SK-N-SH (cell line): ENCODE results near the gene HUS1B. TPM values are rescaled to one million over a fixed set of nuclear protein-coding genes. Genes with fewer than 3 reads are reported as not detected.

Source experiments
- CTCF ChIA-PET: fragments of 300-600, 350-600 bp; formaldehyde crosslinking; extraction: SDS; loops from one replicate; lab custom pipeline; 2021; lab: Yijun Ruan, JAX
- POLR2A ChIA-PET: fragments of 350-600 bp; sonication (Branson Sonifier 250); formaldehyde crosslinking; extraction: SDS; loops from one replicate; lab custom pipeline; 2020; ENCODE audit warnings: antibody characterized with exemption, inconsistent platforms; lab: Yijun Ruan, JAX
- DNase-seq: peaks from one replicate; pipeline ENCODE4 v3.0.0; 2012
- H2AFZ ChIP-seq: fragments of 200-600 bp; sonication (generic); 2 replicates; pipeline ENCODE4 v1.8.1; 2016; ENCODE audit warnings: antibody characterized with exemption, mild to moderate bottlenecking, low read depth
- H3F3A ChIP-seq: fragments of 200-600 bp; sonication (generic); replicated peaks from 2 replicates; pipeline ENCODE3; 2016; ENCODE audit warnings: antibody characterized with exemption, mild to moderate bottlenecking; ENCODE audit not compliant: insufficient read depth
- H3K27ac ChIP-seq, 2 experiments: fragments of 200-500 bp in 1 of 2; fragments of 200-600 bp in 1 of 2; sonication (Bioruptor generic) in 1 of 2; sonication (generic), shearing (Covaris generic) in 1 of 2; 2 replicates each; pipeline versions ENCODE4 v1.5.1 to v1.6.1; 2014 to 2016; ENCODE audit warnings: low read depth in 2 of 2, inconsistent platforms in 1 of 2, low read length in 1 of 2, mild to moderate bottlenecking in 1 of 2, mixed read lengths in 1 of 2
- H3K27me3 ChIP-seq: fragments of 200-600 bp; sonication (generic), shearing (Covaris generic); 2 replicates; pipeline ENCODE4 v1.6.1; 2016; ENCODE audit warnings: mixed run types; ENCODE audit not compliant: insufficient read depth
- H3K36me3 ChIP-seq, 2 experiments: fragments of 200-500 bp in 1 of 2; fragments of 200-600 bp in 1 of 2; sonication (Bioruptor generic) in 1 of 2; sonication (generic) in 1 of 2; replicated peaks in 1 of 2; 2 replicates each; pipeline versions ENCODE3 to v1.5.1; 2014 to 2016; ENCODE audit warnings: low read length in 1 of 2, mild to moderate bottlenecking in 1 of 2; ENCODE audit not compliant: insufficient read depth in 2 of 2, control insufficient read depth in 1 of 2
- H3K4me1 ChIP-seq, 2 experiments: fragments of 200-500 bp in 1 of 2; fragments of 200-600 bp in 1 of 2; sonication (Bioruptor generic) in 1 of 2; sonication (generic), shearing (Covaris generic) in 1 of 2; 2 replicates each; pipeline versions ENCODE4 v1.5.1 to v1.6.1; 2014 to 2016; ENCODE audit warnings: low read depth in 1 of 2, low read length in 1 of 2, mixed run types in 1 of 2; ENCODE audit not compliant: insufficient read depth in 2 of 2, control insufficient read depth in 1 of 2
- H3K4me2 ChIP-seq: fragments of 200-600 bp; sonication (generic), shearing (Covaris generic); 2 replicates; pipeline ENCODE4 v1.6.1; 2017; ENCODE audit warnings: mixed run types
- H3K4me3 ChIP-seq, 2 experiments: fragments of 200-500 bp in 1 of 2; fragments of 200-600 bp in 1 of 2; sonication (Bioruptor generic) in 1 of 2; sonication (generic), shearing (Covaris generic) in 1 of 2; 2 replicates each; pipeline versions ENCODE4 v1.5.1 to v1.8.1; 2014 to 2016; ENCODE audit warnings: low read depth in 2 of 2, inconsistent platforms in 1 of 2, low read length in 1 of 2, mild to moderate bottlenecking in 1 of 2, mixed read lengths in 1 of 2, moderate library complexity in 1 of 2
- H3K79me2 ChIP-seq: fragments of 200-600 bp; sonication (generic); 2 replicates; pipeline ENCODE4 v1.8.1; 2017; ENCODE audit warnings: mild to moderate bottlenecking; ENCODE audit not compliant: insufficient read depth
- H3K9ac ChIP-seq: fragments of 200-600 bp; sonication (generic); 2 replicates; pipeline ENCODE4 v1.6.1; 2017; ENCODE audit warnings: mixed run types
- H3K9me2 ChIP-seq: fragments of 200-600 bp; sonication (generic); 2 replicates; pipeline ENCODE4 v1.6.1; 2017; ENCODE audit warnings: mixed run types
- H3K9me3 ChIP-seq: fragments of 200-600 bp; sonication (generic); 2 replicates; pipeline ENCODE4 v1.6.1; 2017; ENCODE audit warnings: mixed run types, mild to moderate bottlenecking, moderate library complexity
- H4K20me1 ChIP-seq: fragments of 200-600 bp; sonication (generic); 2 replicates; pipeline ENCODE4 v1.6.1; 2017; ENCODE audit warnings: mild to moderate bottlenecking, mixed run types; ENCODE audit not compliant: insufficient read depth
- ELF1 ChIP-seq: IDR thresholded peaks from 2 replicates; pipeline ENCODE4 v1.4.0; 2012
- FOSL2 ChIP-seq: IDR thresholded peaks from 2 replicates; pipeline ENCODE4 v1.4.0; 2012; ENCODE audit warnings: low read depth, mild to moderate bottlenecking, moderate library complexity, borderline replicate concordance
- GATA2 ChIP-seq: sonication (generic); formaldehyde crosslinking; IDR thresholded peaks from 2 replicates; pipeline ENCODE4 v1.5.0; 2020; ENCODE audit warnings: mild to moderate bottlenecking, missing genetic modification reagents
- MXI1 ChIP-seq: IDR thresholded peaks from 2 replicates; pipeline ENCODE4 v1.6.1; 2012; ENCODE audit warnings: mild to moderate bottlenecking, low read depth, low read length, improper control_type of control experiment
- NRF1 ChIP-seq: IDR thresholded peaks from 2 replicates; pipeline ENCODE4 v1.6.1; 2012; ENCODE audit warnings: low read depth, mild to moderate bottlenecking, low read length
- RCOR1 ChIP-seq: fragments of 150-350 bp; IDR thresholded peaks from 2 replicates; pipeline ENCODE4 v1.6.1; 2017; ENCODE audit warnings: antibody characterized with exemption, low read length
- TCF12 ChIP-seq: IDR thresholded peaks from 2 replicates; pipeline ENCODE4 v1.4.0; 2012
- YY1 ChIP-seq: IDR thresholded peaks from 2 replicates; pipeline ENCODE4 v1.4.0; 2012; ENCODE audit warnings: low read depth, mild to moderate bottlenecking
- WGBS: methylation state at CpG from one replicate; pipeline ENCODE4 v1.1.6; 2017; ENCODE audit warnings: low lambda C conversion rate; 5-methylcytosine and 5-hydroxymethylcytosine counted together
- polyA plus RNA-seq, 3 experiments: library from polyadenylated mRNA; depleted of rRNA; stranded (reverse); fragments of >200 nt; gene quantifications; 2 replicates each; pipeline ENCODE4 v1.2.3, GENCODE V29; 2012
- TF ChIP-seq, protein P1 (sequence below): fragments of 150-350 bp; IDR thresholded peaks from 2 replicates; pipeline ENCODE4 v1.6.1; 2017; ENCODE audit warnings: antibody characterized with exemption, low read length, low read depth, borderline replicate concordance
- TF ChIP-seq, protein P2 (sequence below): fragments of 200-600 bp; sonication (generic); IDR thresholded peaks from 2 replicates; pipeline ENCODE4 v1.6.1; 2017; ENCODE audit warnings: antibody characterized with exemption, mild to moderate bottlenecking, moderate library complexity
- TF ChIP-seq, protein P3 (sequence below): IDR thresholded peaks from 2 replicates; pipeline ENCODE4 v1.4.0; 2012; ENCODE audit warnings: low read depth, borderline replicate concordance
- TF ChIP-seq, protein P4 (sequence below): IDR thresholded peaks from 2 replicates; pipeline ENCODE4; 2012

The HUS1B gene
- polyA plus RNA-seq, 1 of the 3 experiments (the other 2 are of a cell fraction) = 0.30 TPM

DNA sequence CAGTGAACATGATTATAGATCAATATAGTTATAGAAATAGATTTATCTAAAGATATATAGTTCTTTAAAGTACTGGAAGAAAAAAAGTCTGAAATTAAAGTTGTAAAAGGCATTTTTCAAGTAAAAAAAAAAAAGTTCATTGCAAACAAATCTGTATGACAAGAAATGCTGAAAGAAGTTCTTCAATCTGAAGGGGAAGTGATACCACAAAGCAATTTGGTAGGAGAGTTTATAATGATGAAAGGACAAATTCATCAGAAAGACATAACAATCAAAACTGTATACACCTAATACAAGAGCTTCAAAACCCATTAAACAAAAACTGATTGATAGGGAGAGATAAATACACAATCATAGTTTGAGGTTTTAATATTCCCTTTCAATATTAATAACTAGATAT, 14.1 kb downstream of the HUS1B start:
- Histone ChIP-seq H3K27me3 (no peaks in the 10 kb centered on the region), H3K4me3 (no peak overlapping the region), H2AFZ (no peak overlapping the region), H3K9ac (no peak overlapping the region), H3K27ac (no peak overlapping the region), H3K4me2 (no peak overlapping the region), H3K79me2 (peaks cover 23% of the 10 kb centered on the region), H3K9me2 (no peaks in the 10 kb centered on the region), H3K4me1 (no peaks in the 10 kb centered on the region), H3K9me3 (no peaks in the 10 kb centered on the region), H3F3A (no peaks in the 10 kb centered on the region), H4K20me1 (no peaks in the 10 kb centered on the region; the same call in 1 of the 2 replicates), H3K36me3 (no peaks in the 10 kb centered on the region)
- no peak for DNase-seq
- ChIA-PET CTCF (interaction anchor here (1.0 kb wide), 1 partner anchor 50 kb away, joined by 3 read pairs; no protein-coding TSS in a partner anchor), POLR2A (no interaction called here)
- TF ChIP-seq FOSL2 (no peak), ELF1 (no peak)
- TF ChIP-seq, protein P1, sequence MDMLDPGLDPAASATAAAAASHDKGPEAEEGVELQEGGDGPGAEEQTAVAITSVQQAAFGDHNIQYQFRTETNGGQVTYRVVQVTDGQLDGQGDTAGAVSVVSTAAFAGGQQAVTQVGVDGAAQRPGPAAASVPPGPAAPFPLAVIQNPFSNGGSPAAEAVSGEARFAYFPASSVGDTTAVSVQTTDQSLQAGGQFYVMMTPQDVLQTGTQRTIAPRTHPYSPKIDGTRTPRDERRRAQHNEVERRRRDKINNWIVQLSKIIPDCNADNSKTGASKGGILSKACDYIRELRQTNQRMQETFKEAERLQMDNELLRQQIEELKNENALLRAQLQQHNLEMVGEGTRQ = no peak

DNA sequence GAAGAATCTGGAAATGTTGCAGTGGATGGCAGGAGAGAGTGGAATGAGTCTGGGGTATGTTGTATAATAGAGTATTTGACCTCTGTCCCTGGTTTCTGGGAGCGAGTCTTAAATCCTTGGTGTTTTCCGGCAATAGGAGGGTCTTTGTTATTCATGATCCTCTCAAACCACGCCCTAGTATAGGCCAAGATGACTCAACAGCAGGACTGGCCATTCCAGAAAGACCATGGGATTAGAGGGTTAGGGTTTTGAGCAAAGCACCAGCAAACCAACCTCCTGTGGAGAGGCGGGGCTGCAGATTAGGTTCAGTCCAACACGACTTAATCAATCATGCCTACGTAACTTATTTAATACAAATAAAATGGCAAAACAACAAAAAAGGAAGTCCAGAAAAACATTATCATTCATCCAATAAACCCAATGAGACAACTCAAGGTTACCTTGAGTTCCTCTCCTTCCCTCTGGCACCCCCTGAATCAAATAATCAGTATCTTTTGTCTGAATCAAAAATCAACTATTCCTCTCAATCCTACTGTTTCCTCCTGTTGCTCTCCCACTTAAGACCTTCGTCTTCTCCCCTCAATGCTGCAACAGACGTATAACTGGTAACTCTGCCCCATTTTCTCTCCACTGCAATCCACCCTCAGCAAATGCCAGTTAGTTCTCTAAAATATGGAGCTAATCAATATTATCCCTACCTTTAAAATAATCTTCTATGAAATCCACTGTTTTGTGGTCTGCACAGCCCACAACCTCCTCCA, 15.5 kb downstream of the HUS1B start:
- Histone ChIP-seq H3K9ac (no peak overlapping the region), H3K36me3 (peaks cover 0 to 8% of the 10 kb centered on the region in 2 experiments), H3K79me2 (peaks cover 11% of the 10 kb centered on the region; the same call in 1 of the 2 replicates), H3K4me1 (no peaks in the 10 kb centered on the region), H3K27me3 (no peaks in the 10 kb centered on the region), H3K9me3 (no peaks in the 10 kb centered on the region), H3K4me2 (no peak overlapping the region), H3F3A (no peaks in the 10 kb centered on the region), H4K20me1 (no peaks in the 10 kb centered on the region; the same call in 1 of the 2 replicates), H3K4me3 (no peak overlapping the region), H2AFZ (no peak overlapping the region), H3K27ac (no peak overlapping the region), H3K9me2 (no peaks in the 10 kb centered on the region)
- 97% methylated on average over 8 of the region's 8 CpGs for WGBS
- DNase-seq = no peak
- ChIA-PET CTCF (interaction anchor here (1.0 kb wide), 1 partner anchor 48 kb away, joined by 3 read pairs; no protein-coding TSS in a partner anchor), POLR2A (no interaction called here)
- TF ChIP-seq GATA2 (CRISPR knock-in tag) (no peak), MXI1 (no peak), YY1 (no peak), NRF1 (no peak), RCOR1 (no peak), TCF12 (no peak)
- TF ChIP-seq, protein P2, sequence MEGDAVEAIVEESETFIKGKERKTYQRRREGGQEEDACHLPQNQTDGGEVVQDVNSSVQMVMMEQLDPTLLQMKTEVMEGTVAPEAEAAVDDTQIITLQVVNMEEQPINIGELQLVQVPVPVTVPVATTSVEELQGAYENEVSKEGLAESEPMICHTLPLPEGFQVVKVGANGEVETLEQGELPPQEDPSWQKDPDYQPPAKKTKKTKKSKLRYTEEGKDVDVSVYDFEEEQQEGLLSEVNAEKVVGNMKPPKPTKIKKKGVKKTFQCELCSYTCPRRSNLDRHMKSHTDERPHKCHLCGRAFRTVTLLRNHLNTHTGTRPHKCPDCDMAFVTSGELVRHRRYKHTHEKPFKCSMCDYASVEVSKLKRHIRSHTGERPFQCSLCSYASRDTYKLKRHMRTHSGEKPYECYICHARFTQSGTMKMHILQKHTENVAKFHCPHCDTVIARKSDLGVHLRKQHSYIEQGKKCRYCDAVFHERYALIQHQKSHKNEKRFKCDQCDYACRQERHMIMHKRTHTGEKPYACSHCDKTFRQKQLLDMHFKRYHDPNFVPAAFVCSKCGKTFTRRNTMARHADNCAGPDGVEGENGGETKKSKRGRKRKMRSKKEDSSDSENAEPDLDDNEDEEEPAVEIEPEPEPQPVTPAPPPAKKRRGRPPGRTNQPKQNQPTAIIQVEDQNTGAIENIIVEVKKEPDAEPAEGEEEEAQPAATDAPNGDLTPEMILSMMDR = no peak
- TF ChIP-seq, protein P3, sequence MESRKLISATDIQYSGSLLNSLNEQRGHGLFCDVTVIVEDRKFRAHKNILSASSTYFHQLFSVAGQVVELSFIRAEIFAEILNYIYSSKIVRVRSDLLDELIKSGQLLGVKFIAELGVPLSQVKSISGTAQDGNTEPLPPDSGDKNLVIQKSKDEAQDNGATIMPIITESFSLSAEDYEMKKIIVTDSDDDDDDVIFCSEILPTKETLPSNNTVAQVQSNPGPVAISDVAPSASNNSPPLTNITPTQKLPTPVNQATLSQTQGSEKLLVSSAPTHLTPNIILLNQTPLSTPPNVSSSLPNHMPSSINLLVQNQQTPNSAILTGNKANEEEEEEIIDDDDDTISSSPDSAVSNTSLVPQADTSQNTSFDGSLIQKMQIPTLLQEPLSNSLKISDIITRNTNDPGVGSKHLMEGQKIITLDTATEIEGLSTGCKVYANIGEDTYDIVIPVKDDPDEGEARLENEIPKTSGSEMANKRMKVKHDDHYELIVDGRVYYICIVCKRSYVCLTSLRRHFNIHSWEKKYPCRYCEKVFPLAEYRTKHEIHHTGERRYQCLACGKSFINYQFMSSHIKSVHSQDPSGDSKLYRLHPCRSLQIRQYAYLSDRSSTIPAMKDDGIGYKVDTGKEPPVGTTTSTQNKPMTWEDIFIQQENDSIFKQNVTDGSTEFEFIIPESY = no peak
- TF ChIP-seq, protein P4, sequence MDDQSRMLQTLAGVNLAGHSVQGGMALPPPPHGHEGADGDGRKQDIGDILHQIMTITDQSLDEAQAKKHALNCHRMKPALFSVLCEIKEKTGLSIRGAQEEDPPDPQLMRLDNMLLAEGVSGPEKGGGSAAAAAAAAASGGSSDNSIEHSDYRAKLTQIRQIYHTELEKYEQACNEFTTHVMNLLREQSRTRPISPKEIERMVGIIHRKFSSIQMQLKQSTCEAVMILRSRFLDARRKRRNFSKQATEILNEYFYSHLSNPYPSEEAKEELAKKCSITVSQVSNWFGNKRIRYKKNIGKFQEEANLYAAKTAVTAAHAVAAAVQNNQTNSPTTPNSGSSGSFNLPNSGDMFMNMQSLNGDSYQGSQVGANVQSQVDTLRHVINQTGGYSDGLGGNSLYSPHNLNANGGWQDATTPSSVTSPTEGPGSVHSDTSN = no peak
